H1 (cell line): ENCODE data around the gene SLC9B2. TPM values are rescaled to one million over a fixed set of nuclear protein-coding genes. Genes with fewer than 3 reads are reported as not detected.

Source experiments
- CTCF ChIA-PET: fragments of 300-600 bp; sonication (Branson Sonifier 250); formaldehyde crosslinking; loops from one replicate; lab custom pipeline; 2021; ENCODE audit not compliant: partially characterized antibody; lab: Charles Lee
- POLR2A ChIA-PET: fragments of 300-600 bp; sonication (Branson Sonifier 250); formaldehyde crosslinking; loops from one replicate; lab custom pipeline; 2021; ENCODE audit warnings: inconsistent platforms; ENCODE audit not compliant: partially characterized antibody; lab: Charles Lee
- DNase-seq, 2 experiments: peaks; one replicate each; pipeline versions ENCODE4 v3.0.0 to v3.0.0-alpha.2; 2010 to 2022; ENCODE audit warnings: low spot score in 2 of 2, low read depth in 1 of 2, mixed read lengths in 1 of 2
- FAIRE-seq: peaks from 2 replicates; lab custom pipeline; 2011; peaks lifted over from hg19 to GRCh38; lab: Jason Lieb, UNC
- H2AFZ ChIP-seq: 2 replicates; pipeline ENCODE4 v1.8.1; 2012; ENCODE audit warnings: low read length, inconsistent platforms
- H2AK5ac ChIP-seq: 2 replicates; pipeline ENCODE4 v1.6.1; 2013; ENCODE audit warnings: low read depth, low read length
- H2BK120ac ChIP-seq: replicated peaks from 2 replicates; pipeline ENCODE3; 2013; ENCODE audit warnings: low read depth, low read length, inconsistent platforms
- H2BK12ac ChIP-seq: 2 replicates; pipeline ENCODE4 v1.6.1; 2013; ENCODE audit warnings: low read depth, low read length
- H2BK15ac ChIP-seq: 2 replicates; pipeline ENCODE4 v1.6.1; 2013; ENCODE audit warnings: low read length
- H2BK20ac ChIP-seq: 2 replicates; pipeline ENCODE4 v1.6.1; 2013; ENCODE audit warnings: low read length
- H2BK5ac ChIP-seq: 2 replicates; pipeline ENCODE4 v1.6.1; 2013; ENCODE audit warnings: low read depth, low read length
- H3K14ac ChIP-seq: 2 replicates; pipeline ENCODE4 v1.6.1; 2013; ENCODE audit warnings: inconsistent platforms; ENCODE audit not compliant: insufficient read length
- H3K18ac ChIP-seq: 2 replicates; pipeline ENCODE4 v1.6.1; 2013; ENCODE audit warnings: low read length; ENCODE audit errors: extremely low read depth
- H3K23ac ChIP-seq: 2 replicates; pipeline ENCODE4 v1.6.1; 2013; ENCODE audit warnings: inconsistent platforms; ENCODE audit not compliant: insufficient read length
- H3K23me2 ChIP-seq: 2 replicates; pipeline ENCODE4 v1.6.1; 2013; ENCODE audit warnings: low read depth, low read length
- H3K27ac ChIP-seq: 2 replicates; pipeline ENCODE4 v1.6.1; 2011; ENCODE audit warnings: low read depth, low read length, inconsistent platforms
- H3K27me3 ChIP-seq, 4 experiments: replicated peaks in 1 of 4; 1 replicate in 1 of 4; 2 replicates in 3 of 4; pipeline versions ENCODE4 v1.6.1 to v1.8.1; 2011 to 2013; ENCODE audit warnings: low read length in 3 of 4, mild to moderate bottlenecking in 3 of 4, inconsistent platforms in 2 of 4, mixed read lengths in 2 of 4, moderate library complexity in 1 of 4; ENCODE audit not compliant: control insufficient read depth in 3 of 4, insufficient read depth in 3 of 4; ENCODE audit errors: extremely low read depth in 1 of 4
- H3K36me3 ChIP-seq, 4 experiments: 2 replicates each; pipeline versions ENCODE4 v1.6.1 to v1.8.1; 2011 to 2013; ENCODE audit warnings: mild to moderate bottlenecking in 4 of 4, low read length in 3 of 4, moderate library complexity in 2 of 4, control low read depth in 1 of 4, inconsistent platforms in 1 of 4; ENCODE audit not compliant: insufficient read depth in 4 of 4, control insufficient read depth in 2 of 4
- H3K4ac ChIP-seq: replicated peaks from 2 replicates; pipeline ENCODE3; 2013; ENCODE audit warnings: low read length, low read depth, mixed read lengths, inconsistent platforms; ENCODE audit not compliant: insufficient read length
- H3K4me1 ChIP-seq, 4 experiments: replicated peaks in 1 of 4; 1 replicate in 1 of 4; 2 replicates in 3 of 4; pipeline versions ENCODE4 v1.6.1 to v1.8.1; 2011 to 2013; ENCODE audit warnings: low read length in 3 of 4, inconsistent platforms in 2 of 4, mixed read lengths in 1 of 4; ENCODE audit not compliant: insufficient read depth in 4 of 4, control insufficient read depth in 3 of 4
- H3K4me2 ChIP-seq, 2 experiments: 2 replicates each; pipeline versions ENCODE4 v1.6.1 to v1.8.1; 2011 to 2013; ENCODE audit warnings: low read depth in 2 of 2, low read length in 2 of 2, control low read depth in 1 of 2, inconsistent platforms in 1 of 2, mild to moderate bottlenecking in 1 of 2; ENCODE audit not compliant: insufficient read depth in 1 of 2
- H3K4me3 ChIP-seq, 4 experiments: fragments of 200-600, 300-600 bp in 1 of 4; sonication (generic), shearing (Covaris generic), sonication (Bioruptor Twin) in 1 of 4; 2 replicates each; pipeline versions ENCODE4 v1.5.1 to v1.8.1; 2011 to 2016; ENCODE audit warnings: low read length in 4 of 4, low read depth in 3 of 4, control low read depth in 2 of 4, inconsistent platforms in 2 of 4, mild to moderate bottlenecking in 2 of 4, mixed read lengths in 1 of 4, moderate library complexity in 1 of 4; ENCODE audit not compliant: insufficient read depth in 2 of 4; ENCODE audit errors: extremely low read depth in 1 of 4
- H3K56ac ChIP-seq: replicated peaks from 2 replicates; pipeline ENCODE3; 2013; ENCODE audit warnings: low read depth, mild to moderate bottlenecking, mixed read lengths, low read length, inconsistent platforms; ENCODE audit not compliant: insufficient read length
- H3K79me1 ChIP-seq: 2 replicates; pipeline ENCODE4 v1.6.1; 2013; ENCODE audit warnings: low read depth, low read length, control low read depth
- H3K79me2 ChIP-seq, 2 experiments: 2 replicates each; pipeline versions ENCODE4 v1.6.1 to v1.8.1; 2012 to 2013; ENCODE audit warnings: low read length in 2 of 2, mild to moderate bottlenecking in 2 of 2, inconsistent platforms in 1 of 2; ENCODE audit not compliant: insufficient read depth in 2 of 2, control insufficient read depth in 1 of 2
- H3K9ac ChIP-seq, 4 experiments: replicated peaks in 1 of 4; 1 replicate in 1 of 4; 2 replicates in 3 of 4; pipeline versions ENCODE4 v1.6.1 to v1.8.1; 2011 to 2013; ENCODE audit warnings: low read depth in 3 of 4, low read length in 3 of 4, control low read depth in 2 of 4, mild to moderate bottlenecking in 2 of 4, moderate library complexity in 2 of 4, inconsistent platforms in 1 of 4; ENCODE audit errors: extremely low read depth in 1 of 4
- H3K9me3 ChIP-seq, 2 experiments: 2 replicates each; pipeline versions ENCODE4 v1.6.1 to v1.8.1; 2012 to 2013; ENCODE audit warnings: mild to moderate bottlenecking in 2 of 2, moderate library complexity in 2 of 2, control low read depth in 1 of 2, inconsistent platforms in 1 of 2, low read depth in 1 of 2, low read length in 1 of 2, mixed read lengths in 1 of 2; ENCODE audit not compliant: insufficient read depth in 2 of 2
- H4K20me1 ChIP-seq, 2 experiments: replicated peaks in 1 of 2; 2 replicates each; pipeline versions ENCODE3 to v1.8.1; 2011 to 2013; ENCODE audit warnings: inconsistent platforms in 2 of 2, low read length in 2 of 2, mild to moderate bottlenecking in 1 of 2; ENCODE audit not compliant: insufficient read depth in 2 of 2, control insufficient read depth in 1 of 2
- H4K5ac ChIP-seq: 2 replicates; pipeline ENCODE4 v1.6.1; 2013; ENCODE audit warnings: low read length, low read depth, mixed read lengths, inconsistent platforms; ENCODE audit not compliant: insufficient read length
- H4K8ac ChIP-seq: 2 replicates; pipeline ENCODE4 v1.8.0; 2013; ENCODE audit warnings: mild to moderate bottlenecking, moderate library complexity, low read length, inconsistent platforms; ENCODE audit not compliant: insufficient read depth; ENCODE audit errors: extremely low read depth
- H4K91ac ChIP-seq: replicated peaks from 2 replicates; pipeline ENCODE3; 2013; ENCODE audit warnings: low read length, mixed read lengths, inconsistent platforms; ENCODE audit not compliant: insufficient read length
- ATF2 ChIP-seq: IDR thresholded peaks from 2 replicates; pipeline ENCODE4 v1.6.1; 2012; ENCODE audit warnings: low read length, inconsistent platforms
- E2F6 ChIP-seq: IDR thresholded peaks from 2 replicates; pipeline ENCODE4 v1.6.1; 2012; ENCODE audit warnings: inconsistent platforms
- FOSL1 ChIP-seq: IDR thresholded peaks from 2 replicates; pipeline ENCODE4 v1.6.1; 2011; ENCODE audit warnings: mild to moderate bottlenecking, low read depth, low read length, moderate library complexity; ENCODE audit not compliant: insufficient read depth
- PHF8 ChIP-seq: fragments of 200-600 bp; sonication (generic); conservative IDR thresholded peaks from 2 replicates; pipeline ENCODE4 v1.7.1; 2012; ENCODE audit warnings: low read depth, mild to moderate bottlenecking, inconsistent platforms, low read length, moderate library complexity
- RNF2 ChIP-seq: fragments of 200-900, 300-1000 bp; sonication (generic); IDR thresholded peaks from 2 replicates; pipeline ENCODE4 v1.7.1; 2016; ENCODE audit warnings: borderline replicate concordance, low read depth, mild to moderate bottlenecking, antibody characterized with exemption, low read length; ENCODE audit not compliant: poor library complexity, severe bottlenecking; ENCODE audit errors: missing control alignments
- SAP30 ChIP-seq: fragments of 300-600 bp; sonication (generic); IDR thresholded peaks from 2 replicates; pipeline ENCODE4 v1.7.1; 2012; ENCODE audit warnings: low read length, moderate library complexity, mild to moderate bottlenecking, inconsistent platforms; ENCODE audit not compliant: insufficient read depth, insufficient replicate concordance
- SIN3A ChIP-seq, 2 experiments: IDR thresholded peaks in 1 of 2; conservative IDR thresholded peaks in 1 of 2; 2 replicates each; pipeline ENCODE4 v1.6.1; 2011 to 2012; ENCODE audit warnings: low read length in 2 of 2, improper control_type of control experiment in 1 of 2, low read depth in 1 of 2, mild to moderate bottlenecking in 1 of 2
- TBP ChIP-seq: IDR thresholded peaks from 2 replicates; pipeline ENCODE4 v1.6.1; 2011; ENCODE audit warnings: low read depth, low read length, improper control_type of control experiment
- TCF12 ChIP-seq: IDR thresholded peaks from 2 replicates; pipeline ENCODE4 v1.6.1; 2011; ENCODE audit warnings: low read depth, mild to moderate bottlenecking, low read length
- WGBS, 2 experiments: shearing (Covaris generic) in 1 of 2; methylation state at CpG; one replicate each; pipeline versions ENCODE4 v1.1.6 to v1.1.7; 2013 to 2015; ENCODE audit warnings: low lambda C conversion rate in 2 of 2, mixed read lengths in 2 of 2, inconsistent platforms in 1 of 2, low coverage in 1 of 2, missing lambda C conversion rate in 1 of 2; ENCODE audit not compliant: insufficient replicate concordance in 2 of 2, insufficient coverage in 1 of 2, insufficient read length in 1 of 2; ENCODE audit errors: extremely low coverage in 1 of 2, missing lambda C conversion rate in 1 of 2; 5-methylcytosine and 5-hydroxymethylcytosine counted together
- polyA plus RNA-seq, 7 experiments: library from polyadenylated mRNA; depleted of rRNA in 3 of 7; stranded (reverse) in 5 of 7; unstranded in 2 of 7; fragments of >200 nt in 5 of 7; fragments of 200-250 nt in 2 of 7; gene quantifications; 1 replicate in 5 of 7; 2 replicates in 1 of 7; 4 replicates in 1 of 7; pipeline versions ENCODE4 v1.2.1 to v1.2.3, GENCODE V29; 2011 to 2013; ENCODE audit warnings: missing spikeins in 2 of 7, mixed read lengths in 2 of 7
- total RNA-seq: library from RNA; stranded (reverse); fragmentation: NEBNext Ultra II Directional; extraction: Animal tissue kit (Norgen Biotek cat#: 25700); gene quantifications from 2 replicates; pipeline ENCODE4 v1.2.1, GENCODE V29; 2021
- TF ChIP-seq, protein P1 (sequence below): IDR thresholded peaks from 2 replicates; pipeline ENCODE4 v1.6.1; 2012; ENCODE audit warnings: inconsistent platforms

Gene SLC9B2
- total and polyA plus RNA-seq, 2 of the 8 experiments (the other 6 are each of a cell fraction or from before 2014, with no cell fraction given): 3.2 to 5.2 TPM

DNA sequence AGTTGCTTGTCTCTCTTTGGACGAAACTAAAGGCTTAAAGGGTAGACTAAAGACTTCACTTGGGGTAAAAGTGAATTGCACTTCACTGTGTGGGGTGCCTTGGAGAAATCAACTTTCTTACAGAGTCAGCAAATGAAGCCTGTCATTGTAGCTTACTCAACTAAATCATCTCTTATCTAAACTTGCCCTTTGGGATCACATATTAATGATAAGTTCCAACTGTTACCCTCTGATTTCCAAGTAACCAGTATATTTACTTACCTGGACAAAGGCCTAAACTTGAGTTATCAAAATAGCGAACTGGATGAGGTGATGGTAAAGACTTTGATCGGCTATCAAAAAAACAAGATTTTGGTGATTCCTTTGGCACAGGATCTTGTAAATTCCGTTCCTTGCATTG is 32.0 kb upstream of the SLC9B2 start:
- Histone ChIP-seq H4K20me1 (peaks cover 0 to 2% of the 10 kb centered on the region in 2 experiments), H2AFZ (no peak overlapping the region), H3K4me2 (no peak overlapping the region), H2BK120ac (no peak overlapping the region), H3K27ac (no peak overlapping the region), H3K79me1 (no peaks in the 10 kb centered on the region), H4K91ac (no peak overlapping the region), H3K36me3 (peaks cover 8 to 36% (median 25%) of the 10 kb centered on the region in 4 experiments), H4K8ac (no peak overlapping the region), H3K14ac (no peak overlapping the region), H3K79me2 (no peaks in the 10 kb centered on the region), H2BK20ac (no peak overlapping the region), H3K23ac (no peak overlapping the region), H2AK5ac (no peak overlapping the region), H3K9me3 (no peaks in the 10 kb centered on the region), H2BK12ac (no peak overlapping the region), H3K27me3 (no peaks in the 10 kb centered on the region), H3K56ac (no peak overlapping the region), H3K4ac (no peak overlapping the region), H2BK5ac (no peak overlapping the region), H3K23me2 (no peaks in the 10 kb centered on the region), H4K5ac (no peak overlapping the region), H3K4me3 (no peak overlapping the region), H2BK15ac (no peak overlapping the region), H3K18ac (no peak overlapping the region), H3K9ac (no peak overlapping the region), H3K4me1 (no peaks in the 10 kb centered on the region)
- FAIRE-seq (no peak), DNase-seq (no peak)
- 90% methylated on average over 4 of the region's 4 CpGs; no CpG with 5 or more reads in 1 of the 2 experiments for WGBS, 2 experiments
- ChIA-PET CTCF (interaction anchor here (1.3 kb wide), 1 partner anchor 9 kb away, joined by 3 read pairs; the partner anchor contains the start of gene BDH2), POLR2A (no interaction called here)
- TF ChIP-seq, protein P1, sequence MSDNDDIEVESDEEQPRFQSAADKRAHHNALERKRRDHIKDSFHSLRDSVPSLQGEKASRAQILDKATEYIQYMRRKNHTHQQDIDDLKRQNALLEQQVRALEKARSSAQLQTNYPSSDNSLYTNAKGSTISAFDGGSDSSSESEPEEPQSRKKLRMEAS: no peak
- TF ChIP-seq E2F6: no peak
- TF ChIP-seq FOSL1: no peak
- no peak for TF ChIP-seq TBP
- no peak for TF ChIP-seq SAP30
- TF ChIP-seq ATF2: no peak
- no peak for TF ChIP-seq TCF12
- TF ChIP-seq PHF8: no peak
- TF ChIP-seq SIN3A (conservative IDR thresholded peaks at IDR 0.05 in 1 of 2, IDR thresholded peaks at IDR 0.05 in 1 of 2; ENCODE audit: low read depth in 1 of 2, low read length in 2 of 2): no peak
- no peak for TF ChIP-seq RNF2
